A673 (cell line): Measurements from ENCODE around the gene RFTN1. TPM values are rescaled to one million over a fixed set of nuclear protein-coding genes. Genes with fewer than 3 reads are reported as not detected.

ENCODE experiments used
- BruUV-seq: library from RNA; stranded (reverse); fragments of 400-500 nt; replicated peaks from 2 replicates; lab custom pipeline; 2021; lab: Mats Ljungman, UMichigan
- CTCF ChIA-PET: fragments of 300-600 bp; sonication (Branson Sonifier 250); formaldehyde crosslinking; loops from one replicate; lab custom pipeline; 2022; ENCODE audit warnings: antibody characterized with exemption; lab: Charles Lee
- POLR2A ChIA-PET: fragments of 300-600 bp; sonication (Branson Sonifier 250); formaldehyde crosslinking; loops from one replicate; lab custom pipeline; 2022; ENCODE audit warnings: antibody characterized with exemption; ENCODE audit not compliant: low non-redundant PET; lab: Charles Lee
- DNase-seq: peaks from one replicate; pipeline ENCODE4 v3.0.0-alpha.2; 2015; ENCODE audit warnings: low spot score
- H3K27ac ChIP-seq: fragments of 200-600 bp; sonication (generic); 2 replicates; pipeline ENCODE4 v1.5.1; 2016; ENCODE audit warnings: mixed run types, low read depth, mild to moderate bottlenecking, mixed read lengths, antibody characterized with exemption, low read length; ENCODE audit not compliant: poor library complexity, severe bottlenecking
- H3K27me3 ChIP-seq: fragments of 200-600 bp; sonication (generic); replicated peaks from 2 replicates; pipeline ENCODE4 v1.6.1; 2017; ENCODE audit warnings: mixed run types, low read depth, mild to moderate bottlenecking, mixed read lengths, antibody characterized with exemption, low read length; ENCODE audit not compliant: insufficient read depth, poor library complexity
- H3K36me3 ChIP-seq: fragments of 200-600 bp; sonication (generic); 2 replicates; pipeline ENCODE4 v1.6.1; 2016; ENCODE audit warnings: mixed run types, mild to moderate bottlenecking, mixed read lengths, antibody characterized with exemption, low read length; ENCODE audit not compliant: insufficient read depth, poor library complexity, severe bottlenecking
- H3K4me1 ChIP-seq: fragments of 200-600 bp; sonication (generic); 2 replicates; pipeline ENCODE4 v1.6.1; 2017; ENCODE audit warnings: mixed run types, mild to moderate bottlenecking, mixed read lengths, antibody characterized with exemption, low read length; ENCODE audit not compliant: insufficient read depth, poor library complexity, severe bottlenecking
- H3K4me3 ChIP-seq: fragments of 200-600 bp; sonication (generic); 2 replicates; pipeline ENCODE4 v1.5.1; 2016; ENCODE audit warnings: low read depth, mixed run types, mild to moderate bottlenecking, mixed read lengths, low read length; ENCODE audit not compliant: poor library complexity, severe bottlenecking
- H3K9me3 ChIP-seq: fragments of 200-600 bp; sonication (generic); 2 replicates; pipeline ENCODE4 v1.6.1; 2016; ENCODE audit warnings: mixed run types, low read depth, mild to moderate bottlenecking, mixed read lengths, antibody characterized with exemption, low read length; ENCODE audit not compliant: poor library complexity, severe bottlenecking
- CTCF ChIP-seq: fragments of 300-800, 200-600 bp; sonication (generic); conservative IDR thresholded peaks from 2 replicates; pipeline ENCODE4 v1.5.1; 2017; ENCODE audit warnings: low read depth, mild to moderate bottlenecking, antibody characterized with exemption, low read length, moderate library complexity, mixed read lengths
- EZH2 ChIP-seq: fragments of 200-600 bp; sonication (generic); IDR thresholded peaks from 2 replicates; pipeline ENCODE4 v1.6.1; 2017; ENCODE audit warnings: borderline replicate concordance, low read depth, mild to moderate bottlenecking, mixed read lengths, antibody characterized with exemption, low read length; ENCODE audit not compliant: poor library complexity, severe bottlenecking
- intact Hi-C: fragments of 100-400 bp; cut with micrococcal nuclease; formaldehyde crosslinking; loops from one replicate; pipeline ENCODE4 v1.10.0; 2022; ENCODE audit not compliant: unreplicated experiment
- total RNA-seq: library from RNA; stranded (reverse); gene quantifications from 2 replicates; pipeline ENCODE4 v1.2.3, GENCODE V29; 2021

RFTN1 gene
- total RNA-seq, 1 experiment from 2014 or later, result 0.60 TPM

- DNase-seq, result no peak
- peaks cover 4% of the 10 kb centered on the region for H3K9me3 ChIP-seq
- intact Hi-C loops, result no loop called here
- H3K27ac ChIP-seq, result no peak overlapping the region
- no TSS peak for BruUV-seq
- no peak overlapping the region for H3K4me3 ChIP-seq
- no peaks in the 10 kb centered on the region for H3K36me3 ChIP-seq
- POLR2A ChIA-PET, result no interaction called here
- CTCF ChIA-PET, result no interaction called here
- H3K27me3 ChIP-seq, result no peaks in the 10 kb centered on the region
- H3K4me1 ChIP-seq, result no peaks in the 10 kb centered on the region
- TF ChIP-seq CTCF, result no peak
- no peak for TF ChIP-seq EZH2
Measured at GRCh38 chr3:16382845-16383244, 130.7 kb downstream of the RFTN1 start.

DNA sequence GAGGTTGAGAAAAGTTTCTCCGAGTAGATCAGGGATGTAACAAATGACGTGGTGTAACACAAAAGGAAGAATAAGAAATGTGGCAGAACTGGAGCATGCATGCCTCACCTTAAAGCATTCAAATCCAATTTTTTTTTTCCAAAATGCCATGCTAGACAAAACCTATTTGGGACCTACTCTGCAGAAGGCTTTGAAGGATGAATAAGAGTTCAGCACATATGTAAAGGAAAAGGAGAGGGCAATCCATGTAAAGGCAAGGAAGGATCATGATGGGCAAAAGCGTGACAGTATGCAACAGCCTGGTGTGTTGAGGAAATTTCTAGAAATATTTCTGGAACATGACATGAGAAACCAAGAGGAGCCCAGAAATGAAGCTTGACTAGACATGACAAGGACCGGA, 132.1 kb downstream of the RFTN1 start:
- Histone ChIP-seq H3K27ac (no peak overlapping the region), H3K4me3 (no peak overlapping the region), H3K27me3 (no peaks in the 10 kb centered on the region), H3K9me3 (peaks cover 4% of the 10 kb centered on the region), H3K36me3 (no peaks in the 10 kb centered on the region), H3K4me1 (peaks cover 8% of the 10 kb centered on the region)
- BruUV-seq, result no TSS peak
- ChIA-PET CTCF (no interaction called here), POLR2A (no interaction called here)
- DNase-seq, result no peak
- no peak for TF ChIP-seq EZH2
- no peak for TF ChIP-seq CTCF
- intact Hi-C loops, result no loop called here

GRCh38 chr3:16380421-16380820, 133.1 kb downstream of the RFTN1 start:
- DNase-seq, result no peak
- Histone ChIP-seq H3K4me3 (no peak overlapping the region), H3K36me3 (no peaks in the 10 kb centered on the region), H3K27me3 (no peaks in the 10 kb centered on the region), H3K4me1 (peaks cover 11% of the 10 kb centered on the region), H3K27ac (no peak overlapping the region), H3K9me3 (peaks cover 4% of the 10 kb centered on the region)
- TF ChIP-seq CTCF, result no peak
- POLR2A ChIA-PET, result no interaction called here
- intact Hi-C loops, result no loop called here
- no TSS peak for BruUV-seq
- CTCF ChIA-PET, result no interaction called here
